DOHH2 (cell line): Measurements from ENCODE around the gene TP53I3.

Source experiments
- CTCF ChIP-seq: fragments of 200-600 bp; sonication (generic); IDR thresholded peaks from one replicate; pipeline ENCODE4 v1.5.1; 2014; ENCODE audit warnings: antibody characterized with exemption, mild to moderate bottlenecking, low read depth, low read length; ENCODE audit not compliant: poor library complexity, severe bottlenecking
- EZH2phosphoT487 ChIP-seq: fragments of 200-600 bp; sonication (generic); IDR thresholded peaks from 2 replicates; pipeline ENCODE4 v1.6.1; 2017; ENCODE audit warnings: borderline replicate concordance, mild to moderate bottlenecking, antibody characterized with exemption, low read length, moderate library complexity, mixed read lengths

GRCh38 chr2:24106786-24107185, 22.2 kb upstream of the TP53I3 start:
- TF ChIP-seq EZH2phosphoT487 (no peak), CTCF (no peak)
